Hepatocyte (in vitro differentiated cells): Measurements from ENCODE around the gene PLOD1.

Source experiments
- EZH2 ChIP-seq: fragments of 200-600 bp; sonication (generic); IDR thresholded peaks from 2 replicates; pipeline ENCODE4 v1.6.1; 2016; ENCODE audit warnings: antibody characterized with exemption, mild to moderate bottlenecking, borderline replicate concordance
- TF ChIP-seq, protein P1 (sequence below): fragments of 200-600 bp; sonication (generic); IDR thresholded peaks from 2 replicates; pipeline ENCODE4 v1.5.1; 2016; ENCODE audit warnings: antibody characterized with exemption, mild to moderate bottlenecking; ENCODE audit not compliant: poor library complexity

DNA sequence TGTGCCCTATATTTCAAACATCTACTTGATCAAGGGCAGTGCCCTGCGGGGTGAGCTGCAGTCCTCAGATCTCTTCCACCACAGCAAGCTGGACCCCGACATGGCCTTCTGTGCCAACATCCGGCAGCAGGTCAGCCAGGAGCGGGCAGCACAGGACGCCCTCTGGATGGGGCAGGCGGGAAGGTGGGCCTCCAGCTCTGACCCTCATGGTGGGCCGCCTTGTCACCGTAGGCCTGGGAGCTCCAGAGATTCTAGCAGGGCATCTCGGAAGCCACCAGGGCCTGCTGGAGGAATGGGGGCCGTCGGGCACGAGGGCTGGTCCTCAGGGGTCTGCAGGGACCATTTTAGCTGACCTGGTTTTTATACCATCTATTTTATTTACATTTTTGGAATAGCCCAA lies 30.1 kb downstream of the PLOD1 start:
- TF ChIP-seq, protein P1, sequence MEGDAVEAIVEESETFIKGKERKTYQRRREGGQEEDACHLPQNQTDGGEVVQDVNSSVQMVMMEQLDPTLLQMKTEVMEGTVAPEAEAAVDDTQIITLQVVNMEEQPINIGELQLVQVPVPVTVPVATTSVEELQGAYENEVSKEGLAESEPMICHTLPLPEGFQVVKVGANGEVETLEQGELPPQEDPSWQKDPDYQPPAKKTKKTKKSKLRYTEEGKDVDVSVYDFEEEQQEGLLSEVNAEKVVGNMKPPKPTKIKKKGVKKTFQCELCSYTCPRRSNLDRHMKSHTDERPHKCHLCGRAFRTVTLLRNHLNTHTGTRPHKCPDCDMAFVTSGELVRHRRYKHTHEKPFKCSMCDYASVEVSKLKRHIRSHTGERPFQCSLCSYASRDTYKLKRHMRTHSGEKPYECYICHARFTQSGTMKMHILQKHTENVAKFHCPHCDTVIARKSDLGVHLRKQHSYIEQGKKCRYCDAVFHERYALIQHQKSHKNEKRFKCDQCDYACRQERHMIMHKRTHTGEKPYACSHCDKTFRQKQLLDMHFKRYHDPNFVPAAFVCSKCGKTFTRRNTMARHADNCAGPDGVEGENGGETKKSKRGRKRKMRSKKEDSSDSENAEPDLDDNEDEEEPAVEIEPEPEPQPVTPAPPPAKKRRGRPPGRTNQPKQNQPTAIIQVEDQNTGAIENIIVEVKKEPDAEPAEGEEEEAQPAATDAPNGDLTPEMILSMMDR, result no peak
- TF ChIP-seq EZH2, result no peak
